AG08396 (cell line): ENCODE measurements around the gene ELL.

Source experiments
- DNase-seq: peaks from one replicate; pipeline ENCODE4 v3.0.0; 2012; ENCODE audit warnings: low spot score, mixed read lengths

The ELL gene

DNA sequence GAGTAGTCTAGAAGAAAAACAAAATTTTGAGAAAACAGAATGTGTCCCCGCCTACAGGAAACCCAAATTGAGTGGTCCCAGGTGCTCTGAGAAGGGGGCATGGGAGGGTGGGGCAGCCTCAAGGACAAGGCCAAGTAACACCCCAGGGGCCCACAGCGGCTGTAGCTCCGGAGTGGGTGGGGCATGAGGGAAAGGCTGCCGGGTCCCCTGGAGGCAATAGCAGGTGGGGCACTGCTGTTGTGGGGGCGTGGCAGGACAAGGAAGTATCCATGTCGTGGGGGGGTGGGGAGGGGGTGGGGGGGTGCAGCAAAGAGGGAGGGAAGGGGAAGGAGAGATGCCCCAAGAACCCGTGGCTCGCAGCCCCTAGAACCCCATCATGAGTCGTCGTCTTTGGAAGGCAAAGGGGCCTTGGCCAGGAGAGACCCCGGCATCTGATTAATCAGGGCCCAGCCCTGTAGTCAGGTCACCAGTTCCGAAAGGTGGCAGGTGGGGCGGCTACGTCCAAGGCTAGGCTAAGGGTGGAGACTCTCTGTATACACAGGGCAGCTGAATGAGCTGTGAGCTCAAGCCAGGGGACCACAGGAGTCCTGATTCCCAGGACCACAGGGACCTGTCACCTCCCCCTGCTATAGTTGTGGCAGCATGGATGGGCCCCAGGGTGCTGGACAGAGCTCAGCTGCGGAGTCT, 76.5 kb downstream of the ELL start:
- no peak for DNase-seq

DNA sequence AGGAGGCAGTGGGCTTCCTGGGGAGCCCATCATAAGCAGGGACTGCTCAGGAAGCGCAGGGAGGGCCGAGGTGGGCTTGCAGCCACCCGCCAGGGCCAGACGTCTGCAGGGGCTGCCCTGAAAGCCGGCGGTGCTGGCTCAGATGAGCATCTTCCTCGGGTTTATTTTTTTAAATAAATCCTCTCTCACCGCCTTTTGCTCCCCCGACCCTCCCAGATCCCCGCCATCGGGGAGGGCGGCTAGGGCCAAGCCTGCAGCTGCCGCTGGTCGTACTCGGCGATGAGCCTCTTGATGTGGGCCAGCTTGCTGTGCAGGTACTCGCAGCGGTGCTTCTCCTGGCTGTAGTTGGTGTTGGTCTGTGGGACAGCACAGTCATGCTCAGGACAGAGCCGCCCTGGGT, 77.4 kb downstream of the ELL start:
- no peak for DNase-seq

- no peak for DNase-seq
Measured at GRCh38 chr19:18443831-18444230, 78.0 kb downstream of the ELL start.

DNA sequence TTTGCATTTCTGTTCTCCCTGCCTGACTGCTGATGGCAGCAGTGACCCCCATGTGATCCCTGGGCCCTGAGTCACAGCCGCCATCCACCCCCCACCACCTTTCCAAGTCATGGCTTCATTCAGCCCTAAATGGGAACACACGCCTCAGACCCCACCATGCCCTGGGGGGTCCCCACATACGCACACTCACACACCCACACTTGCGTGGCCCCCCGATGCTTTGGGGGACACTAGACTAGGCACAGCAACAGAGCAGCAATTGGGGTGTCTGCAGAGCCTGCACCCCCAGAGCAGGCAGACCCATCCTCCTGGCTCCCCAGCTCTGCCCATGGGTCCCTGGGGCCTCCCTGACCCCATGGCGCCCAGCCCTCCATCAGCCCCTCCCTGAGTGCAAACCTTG, 78.5 kb downstream of the ELL start:
- DNase-seq, result no peak

DNA sequence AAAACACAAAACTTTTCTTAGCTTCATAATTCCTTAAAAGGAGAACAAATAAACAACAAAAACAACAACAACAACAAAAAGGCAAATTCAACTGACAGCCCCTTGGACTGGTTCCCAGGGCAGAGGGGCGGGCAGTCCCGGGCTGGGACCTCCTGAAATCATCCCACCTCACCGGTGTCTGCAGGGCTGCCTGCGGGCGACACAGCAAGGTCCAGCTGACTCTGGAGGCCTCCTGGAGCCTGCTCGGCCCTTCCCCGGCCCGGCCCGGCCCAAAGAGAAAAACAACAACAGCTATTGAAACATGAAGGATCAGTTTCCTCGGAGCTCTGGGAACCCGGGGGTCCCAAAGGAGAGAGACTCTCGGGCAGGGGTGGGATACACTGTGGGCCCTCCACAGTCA, 78.9 kb downstream of the ELL start:
- DNase-seq, result no peak

DNA sequence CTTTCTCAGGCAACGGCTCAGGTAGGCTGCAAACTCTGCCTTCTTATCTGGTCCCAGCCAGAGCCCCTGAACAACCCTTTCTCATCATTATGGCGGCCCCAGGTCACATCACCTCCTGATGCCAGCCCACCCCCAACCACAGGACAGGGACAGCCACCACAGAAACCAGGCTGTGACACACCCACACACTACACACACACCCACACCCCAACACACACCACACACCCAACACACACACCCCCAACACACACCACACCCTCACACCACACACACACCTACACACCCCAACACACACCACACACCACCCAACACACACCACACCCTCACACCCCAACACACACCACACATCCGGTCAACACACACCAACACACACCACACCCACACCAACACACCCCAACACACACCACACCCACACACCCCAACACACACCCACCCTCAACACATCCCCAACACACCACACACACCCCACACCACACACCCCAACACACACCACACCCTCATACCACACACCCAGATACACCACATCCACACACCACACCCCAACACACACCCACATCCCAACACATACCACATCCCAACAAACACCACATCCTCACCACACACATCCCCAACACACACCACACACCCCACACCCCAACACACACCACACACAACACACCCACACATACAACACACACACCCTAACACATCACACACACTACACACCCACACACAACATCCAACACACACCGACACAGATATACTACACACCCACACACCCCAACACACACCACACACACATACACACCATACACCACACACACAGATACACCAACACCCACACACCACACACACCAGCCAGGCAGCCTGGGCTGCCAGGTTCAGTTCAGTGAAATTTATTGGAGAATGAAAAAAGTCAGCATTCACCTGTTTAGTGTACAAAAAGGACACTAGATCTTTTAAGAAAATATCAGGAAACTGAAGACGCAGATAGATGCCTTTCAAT, 79.8 kb downstream of the ELL start:
- no peak for DNase-seq

DNA sequence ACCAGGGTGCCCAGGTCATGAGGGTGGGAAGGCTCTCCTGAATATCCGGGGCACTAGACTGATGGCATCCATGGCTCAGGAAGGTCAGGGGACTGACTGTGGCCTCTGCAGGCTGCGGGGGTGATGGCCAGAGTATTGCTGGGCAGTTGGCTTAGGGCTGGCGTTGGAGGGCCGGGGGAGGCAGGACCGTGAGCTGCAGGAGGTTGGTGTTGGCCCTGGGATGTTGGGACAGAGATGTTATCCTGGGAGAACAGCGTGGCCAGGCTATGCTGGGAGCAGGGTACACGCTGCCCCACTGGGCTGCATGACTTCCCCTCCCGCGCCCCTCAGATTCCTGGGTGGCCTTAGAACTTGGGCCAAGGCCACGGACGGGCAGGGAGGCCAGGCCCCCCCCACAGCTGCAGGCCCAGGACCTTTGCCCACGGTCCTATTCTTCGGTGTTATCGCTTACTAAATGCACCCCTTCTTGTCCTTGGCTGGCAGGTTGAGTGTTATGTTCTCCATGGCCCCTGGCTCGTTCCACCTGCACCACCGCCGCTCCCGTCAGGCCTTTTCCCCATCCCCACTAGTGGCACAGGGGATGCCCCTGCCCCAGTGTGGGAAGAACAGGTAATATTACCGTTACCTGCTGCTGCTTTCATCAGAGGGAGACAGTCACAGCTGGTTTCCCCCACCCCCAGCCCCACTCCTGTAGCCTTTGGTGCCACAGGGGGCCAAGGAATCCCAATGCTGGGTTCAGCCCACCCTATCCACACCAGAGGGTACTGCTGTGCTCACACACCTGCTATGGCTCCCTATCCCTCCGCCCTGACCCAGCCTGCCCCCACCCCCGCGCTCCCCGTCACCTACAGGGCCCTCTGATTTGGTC, 80.7 kb downstream of the ELL start:
- DNase-seq, result no peak

- DNase-seq, result no peak
Measured at GRCh38 chr19:18440415-18440877, 81.4 kb downstream of the ELL start.

- DNase-seq, result no peak
Measured at GRCh38 chr19:18439910-18440237, 82.0 kb downstream of the ELL start.

- peak; percentile 65 for DNase-seq
Measured at GRCh38 chr19:18439025-18439909, 82.6 kb downstream of the ELL start.

- DNase-seq, result no peak
Measured at GRCh38 chr19:18438331-18439024, 83.4 kb downstream of the ELL start.

DNA sequence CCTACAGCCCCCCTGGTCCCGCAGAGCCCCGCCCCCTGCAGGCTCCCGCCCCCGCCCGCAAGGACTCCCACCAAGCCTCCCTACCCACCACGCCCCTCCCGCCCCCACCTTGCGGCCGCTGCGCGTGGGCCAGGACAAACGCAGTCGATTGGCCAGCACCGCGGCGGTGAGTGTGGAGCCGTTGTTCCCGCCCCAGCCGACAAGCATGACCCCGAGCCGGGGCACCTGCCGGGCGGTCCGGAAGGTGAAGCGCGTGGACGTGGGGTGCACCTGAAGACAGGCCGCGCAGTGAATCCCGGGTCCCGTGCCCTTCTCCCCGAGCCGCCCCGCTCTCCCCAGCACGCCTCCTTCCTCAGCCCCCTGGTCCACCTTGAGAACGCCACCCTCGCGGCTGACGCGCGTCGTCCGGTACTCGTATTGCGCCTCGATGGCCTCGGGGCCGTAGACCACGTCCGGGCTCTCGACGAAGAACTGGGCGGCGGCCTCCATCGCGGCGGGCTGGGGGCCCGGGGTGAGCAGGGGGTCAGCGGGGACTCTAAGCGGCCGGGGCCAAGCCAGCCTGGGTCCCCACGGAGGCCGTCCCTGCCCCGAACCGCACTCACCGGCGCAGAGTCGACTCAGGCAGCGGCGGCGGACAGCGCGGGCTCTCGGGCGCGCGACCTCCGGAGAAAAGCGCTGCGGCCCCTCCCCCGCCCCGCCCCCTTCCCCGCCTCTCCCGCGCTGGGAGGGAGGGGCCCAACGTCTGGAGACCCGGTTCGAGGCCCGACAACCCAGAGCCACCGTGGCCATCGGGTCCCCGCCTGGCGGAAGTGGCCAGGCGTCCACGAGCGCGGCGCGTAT, 84.2 kb downstream of the ELL start, which contains the start of gene ISYNA1:
Gene ISYNA1, minus strand, starts transcription at position 643 of the 840 bp plus-strand sequence. Its CDS starts 154 bp downstream, at position 489.
- DNase-seq, result peak; percentile 70

GRCh38 chr19:18436671-18437490, 85.0 kb downstream of the ELL start:
- DNase-seq, result peak; percentile 88

DNA sequence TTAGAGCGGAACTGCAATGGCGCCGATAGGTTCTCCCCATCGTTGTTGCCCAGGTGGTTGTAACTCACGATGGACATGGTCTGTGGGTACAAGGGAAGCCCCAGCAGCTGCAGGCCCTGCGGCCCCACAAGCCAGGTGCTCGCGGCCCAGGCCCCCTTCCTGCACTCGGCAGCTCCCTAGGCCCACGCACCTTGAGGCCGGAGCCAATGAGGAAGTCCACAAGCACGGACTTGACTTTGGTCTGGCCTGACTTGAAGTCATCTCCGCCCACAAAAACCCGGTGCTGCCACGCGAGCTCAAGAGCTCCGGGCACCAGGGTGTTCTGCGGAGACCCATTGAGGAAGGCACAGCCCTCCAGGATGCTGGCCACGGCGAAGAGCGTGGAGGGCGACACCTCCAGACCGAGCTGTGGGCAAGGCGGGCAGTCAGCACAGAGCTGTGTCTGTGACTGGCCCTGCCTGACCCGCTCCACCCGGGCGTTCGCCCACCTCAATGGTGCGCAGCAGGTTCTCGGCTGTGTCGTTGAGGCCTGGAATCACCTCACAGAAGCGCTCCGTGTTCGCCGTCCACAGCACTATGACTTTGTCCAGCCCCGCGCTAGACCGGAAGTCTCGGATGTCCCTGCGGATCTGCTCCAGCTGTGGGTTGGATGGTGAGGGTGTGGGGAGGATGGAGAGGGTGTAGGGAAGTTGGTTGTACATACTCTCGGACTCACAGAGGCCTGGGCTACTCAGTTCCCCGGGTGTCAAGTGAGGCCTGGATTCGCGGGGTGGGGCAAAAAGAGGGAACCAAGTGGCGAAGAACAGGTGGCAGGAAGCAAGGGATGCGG, 85.8 kb downstream of the ELL start:
- no peak for DNase-seq

DNA sequence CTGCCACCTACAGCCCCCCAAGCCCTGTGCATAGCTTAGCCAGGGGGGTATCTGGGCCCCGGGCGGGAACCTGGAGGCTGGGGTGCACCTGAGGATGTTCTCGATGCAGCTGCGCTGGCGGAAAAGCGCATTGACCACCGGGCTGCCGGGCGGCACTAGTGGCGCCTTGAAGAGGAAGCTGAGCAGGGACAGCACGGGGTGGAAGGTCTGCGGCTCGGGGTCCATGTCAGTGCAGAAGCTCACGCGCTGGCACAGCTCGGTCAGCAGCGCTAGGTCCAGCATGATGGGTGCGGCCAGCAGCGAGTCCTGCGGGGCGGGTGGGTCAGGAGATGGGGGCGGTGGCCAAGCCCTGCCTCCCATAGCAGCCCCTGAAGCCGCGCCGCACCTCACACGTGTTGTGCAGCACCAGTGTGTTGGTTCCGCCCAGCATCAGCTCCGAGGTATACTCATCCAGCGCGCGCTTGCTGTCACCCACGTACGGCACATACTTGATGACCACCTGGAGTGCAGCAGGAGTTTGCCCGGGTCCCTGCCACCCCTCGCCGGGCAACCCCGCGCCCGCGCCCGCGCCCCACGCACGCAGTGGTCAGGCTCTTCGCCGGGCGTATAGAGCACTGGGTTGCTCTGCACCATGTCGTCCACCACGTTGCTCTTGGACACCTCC, 86.6 kb downstream of the ELL start:
- DNase-seq, result no peak

DNA sequence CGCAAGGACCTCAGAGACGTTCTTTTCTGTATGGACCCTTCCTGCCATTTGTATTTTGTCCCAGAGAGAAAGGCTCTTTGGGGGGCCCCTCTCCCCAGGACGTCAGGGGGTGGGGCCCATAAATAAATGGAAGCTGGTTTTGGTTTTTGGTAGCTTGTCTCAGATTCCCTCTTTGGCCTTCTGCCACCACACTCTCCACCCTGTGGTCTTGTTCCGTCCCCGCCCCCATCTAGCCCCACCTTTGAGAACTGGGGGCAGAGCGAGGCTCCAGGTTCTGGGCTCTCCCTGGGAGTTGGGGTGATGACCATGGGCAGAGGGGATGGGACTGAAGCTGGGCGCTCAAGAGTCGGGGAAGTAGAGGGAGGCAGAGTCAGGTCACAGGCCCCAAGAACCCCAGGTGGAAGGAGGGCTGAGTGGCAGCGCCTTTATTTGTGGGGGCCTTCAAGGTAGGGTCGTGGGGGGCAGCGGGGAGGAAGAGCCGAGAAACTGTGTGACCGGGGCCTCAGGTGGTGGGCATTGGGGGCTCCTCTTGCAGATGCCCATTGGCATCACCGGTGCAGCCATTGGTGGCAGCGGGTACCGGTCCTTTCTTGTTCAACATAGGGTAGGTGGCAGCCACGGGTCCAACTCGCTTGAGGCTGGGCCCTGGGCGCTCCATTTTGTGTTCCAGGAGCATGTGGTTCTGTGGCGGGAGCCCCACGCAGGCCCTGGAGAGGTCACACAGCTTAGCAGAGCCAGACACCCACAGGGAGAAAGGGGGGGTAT, 87.3 kb downstream of the ELL start:
- DNase-seq, result no peak
